ENCODE results near the gene NBPF3.

DNA sequence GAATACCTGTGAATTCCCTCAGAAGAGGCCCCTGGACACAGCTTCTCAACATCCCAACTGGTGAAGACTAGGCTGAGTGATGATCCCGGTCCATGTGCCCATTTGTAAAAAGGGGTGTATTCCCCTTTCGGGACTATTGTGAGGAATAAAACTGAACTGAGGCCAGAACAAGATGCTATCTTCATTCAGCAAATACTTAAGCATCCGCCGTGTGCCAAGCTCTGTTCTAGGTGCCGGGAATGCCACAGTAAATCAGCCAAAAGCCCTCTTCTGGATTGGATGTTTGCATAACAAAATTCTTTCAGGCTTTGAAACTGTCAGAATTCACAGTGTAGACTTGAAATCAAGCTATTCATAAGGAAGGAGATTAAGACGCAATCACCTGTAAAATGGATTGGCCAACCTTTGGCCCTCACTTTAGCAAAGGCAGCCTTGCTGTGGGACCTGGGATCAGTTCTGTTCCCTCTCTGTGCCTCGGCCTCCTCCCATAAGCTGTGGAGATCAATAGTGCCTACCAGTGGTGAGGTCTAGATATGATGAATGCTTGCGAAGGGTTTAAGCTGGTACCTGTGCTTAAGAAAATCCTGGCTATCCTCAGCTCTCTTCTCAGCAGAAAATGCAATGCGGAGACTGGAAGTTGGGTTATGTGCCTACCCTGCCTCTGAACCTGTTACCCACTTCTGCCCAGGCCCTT, 71.1 kb downstream of the NBPF3 start:
- TF ChIP-seq SP1 (IDR thresholded peaks at IDR 0.05), result no peak
- no peak for TF ChIP-seq BHLHE40 (IDR thresholded peaks at IDR 0.05; ENCODE audit: borderline replicate concordance)
- no peak for TF ChIP-seq FOXM1 (IDR thresholded peaks at IDR 0.05; ENCODE audit: borderline replicate concordance)
- no peak for TF ChIP-seq FOXA1 (IDR thresholded peaks at IDR 0.05)
- TF ChIP-seq ELF4 (IDR thresholded peaks at IDR 0.05), result no peak
- TF ChIP-seq TARDBP (IDR thresholded peaks at IDR 0.05), result no peak
- TF ChIP-seq SUZ12 (IDR thresholded peaks at IDR 0.05), result no peak
- TF ChIP-seq FOXK2 (IDR thresholded peaks at IDR 0.05), result no peak
- TF ChIP-seq HDGF (IDR thresholded peaks at IDR 0.05; ENCODE audit: borderline replicate concordance), result no peak
